ENCODE results near the gene EPHA3. TPM values are rescaled to one million over a fixed set of nuclear protein-coding genes. Genes with fewer than 3 reads are reported as not detected.

EPHA3 gene
- total RNA-seq, 1 experiment from 2014 or later = not detected

- Mint-ChIP-seq H3K36me3 (ENCODE audit: insufficient read depth, unreplicated experiment) (no peaks in the 10 kb centered on the region), H3K27me3 (ENCODE audit: insufficient read depth, unreplicated experiment) (no peaks in the 10 kb centered on the region), H3K4me3 (ENCODE audit: unreplicated experiment) (no peak overlapping the region), H3K9me3 (ENCODE audit: unreplicated experiment) (no peaks in the 10 kb centered on the region), H3K27ac (ENCODE audit: unreplicated experiment) (no peak overlapping the region), H3K4me1 (ENCODE audit: low read depth, unreplicated experiment) (no peaks in the 10 kb centered on the region)
- Histone ChIP-seq H3K4me1 (no peaks in the 10 kb centered on the region), H3K27me3 (replicated peaks; ENCODE audit: control insufficient read depth, insufficient read depth, low read length) (no peaks in the 10 kb centered on the region), H3K9me3 (no peaks in the 10 kb centered on the region), H3K36me3 (ENCODE audit: control insufficient read depth, insufficient read depth, low read length) (no peaks in the 10 kb centered on the region), H3K4me3 (ENCODE audit: low read depth, low read length) (no peak overlapping the region)
- ChIA-PET CTCF (no interaction called here), POLR2A (no interaction called here)
- intact Hi-C loops (cut with micrococcal nuclease; ENCODE audit: unreplicated experiment) = loop anchor here (10.0 kb wide), 1 partner anchor 373 kb away; no protein-coding TSS in a partner anchor
- BruUV-seq (replicated peaks) = no TSS peak
- TF ChIP-seq CTCF (IDR thresholded peaks at IDR 0.05; ENCODE audit: insufficient read depth in 1 of 2, low read depth in 1 of 2, low read length in 1 of 2, severe bottlenecking in 1 of 2, unreplicated experiment in 1 of 2) = no peak
- DNase-seq = no peak
These were observed 204.2 kb downstream of the EPHA3 start for GRCh38 chr3:89311581-89311980.

GRCh38 chr3:89312141-89312540, 204.7 kb downstream of the EPHA3 start:
- no peak overlapping the region for H3K4me3 ChIP-seq (ENCODE audit: low read depth, low read length)
- no peaks in the 10 kb centered on the region for H3K9me3 ChIP-seq
- ChIA-PET CTCF (no interaction called here), POLR2A (no interaction called here)
- BruUV-seq (replicated peaks) = no TSS peak
- Mint-ChIP-seq H3K27ac (ENCODE audit: unreplicated experiment) (no peak overlapping the region), H3K9me3 (ENCODE audit: unreplicated experiment) (no peaks in the 10 kb centered on the region), H3K36me3 (ENCODE audit: insufficient read depth, unreplicated experiment) (no peaks in the 10 kb centered on the region), H3K4me1 (ENCODE audit: low read depth, unreplicated experiment) (no peaks in the 10 kb centered on the region), H3K27me3 (ENCODE audit: insufficient read depth, unreplicated experiment) (no peaks in the 10 kb centered on the region), H3K4me3 (ENCODE audit: unreplicated experiment) (no peak overlapping the region)
- no peak for DNase-seq
- H3K4me1 ChIP-seq = no peaks in the 10 kb centered on the region
- intact Hi-C loops (cut with micrococcal nuclease; ENCODE audit: unreplicated experiment) = loop anchor here (10.0 kb wide), 1 partner anchor 373 kb away; no protein-coding TSS in a partner anchor
- no peaks in the 10 kb centered on the region for H3K27me3 ChIP-seq (replicated peaks; ENCODE audit: control insufficient read depth, insufficient read depth, low read length)
- no peak for TF ChIP-seq CTCF (IDR thresholded peaks at IDR 0.05; ENCODE audit: insufficient read depth in 1 of 2, low read depth in 1 of 2, low read length in 1 of 2, severe bottlenecking in 1 of 2, unreplicated experiment in 1 of 2)
- no peaks in the 10 kb centered on the region for H3K36me3 ChIP-seq (ENCODE audit: control insufficient read depth, insufficient read depth, low read length)

- Mint-ChIP-seq H3K27ac (ENCODE audit: unreplicated experiment) (no peak overlapping the region), H3K36me3 (ENCODE audit: insufficient read depth, unreplicated experiment) (no peaks in the 10 kb centered on the region), H3K9me3 (ENCODE audit: unreplicated experiment) (no peaks in the 10 kb centered on the region), H3K4me1 (ENCODE audit: low read depth, unreplicated experiment) (no peaks in the 10 kb centered on the region), H3K27me3 (ENCODE audit: insufficient read depth, unreplicated experiment) (no peaks in the 10 kb centered on the region), H3K4me3 (ENCODE audit: unreplicated experiment) (no peak overlapping the region)
- Histone ChIP-seq H3K27me3 (replicated peaks; ENCODE audit: control insufficient read depth, insufficient read depth, low read length) (no peaks in the 10 kb centered on the region), H3K36me3 (ENCODE audit: control insufficient read depth, insufficient read depth, low read length) (no peaks in the 10 kb centered on the region), H3K4me1 (no peaks in the 10 kb centered on the region), H3K4me3 (ENCODE audit: low read depth, low read length) (no peak overlapping the region), H3K9me3 (no peaks in the 10 kb centered on the region)
- intact Hi-C loops (cut with micrococcal nuclease; ENCODE audit: unreplicated experiment) = loop anchor here (10.0 kb wide), 1 partner anchor 370 kb away; no protein-coding TSS in a partner anchor
- no TSS peak for BruUV-seq (replicated peaks)
- no peak for TF ChIP-seq CTCF (IDR thresholded peaks at IDR 0.05; ENCODE audit: insufficient read depth in 1 of 2, low read depth in 1 of 2, low read length in 1 of 2, severe bottlenecking in 1 of 2, unreplicated experiment in 1 of 2)
- POLR2A ChIA-PET = no interaction called here
- peak in 1 of 2 experiments; percentile 25 for DNase-seq
- CTCF ChIA-PET = no interaction called here
These were observed 207.2 kb downstream of the EPHA3 start for GRCh38 chr3:89314454-89315098.
